Mononuclear cell (primary cell): ENCODE data around the gene BRSK2. TPM values are rescaled to one million over a fixed set of nuclear protein-coding genes. Genes with fewer than 3 reads are reported as not detected.

Experiments used
- H3K27me3 ChIP-seq: 2 replicates; pipeline ENCODE4 v1.6.0; 2011; ENCODE audit warnings: low read length, control low read depth; ENCODE audit not compliant: insufficient read depth
- H3K4me1 ChIP-seq: 2 replicates; pipeline ENCODE4 v1.5.1; 2011; ENCODE audit warnings: mild to moderate bottlenecking, low read length, control low read depth; ENCODE audit not compliant: insufficient read depth
- H3K4me3 ChIP-seq: 2 replicates; pipeline ENCODE4 v1.5.1; 2011; ENCODE audit warnings: mild to moderate bottlenecking, low read length, moderate library complexity
- H3K9me3 ChIP-seq: 2 replicates; pipeline ENCODE4 v1.5.1; 2011; ENCODE audit warnings: low read depth, mild to moderate bottlenecking, control low read depth, low read length
- total RNA-seq: library from RNA; depleted of rRNA; stranded (reverse); fragments of >200 nt; gene quantifications from one replicate; pipeline ENCODE4 v1.2.3, GENCODE V29; 2012

The BRSK2 gene
- total RNA-seq, 1 donor, result 0.10 TPM

GRCh38 chr11:1395773-1396374 is 6.1 kb downstream of the BRSK2 start:
- Histone ChIP-seq H3K9me3 (no peaks in the 10 kb centered on the region), H3K4me1 (peaks cover under 1% of the 10 kb centered on the region), H3K27me3 (peaks cover 9% of the 10 kb centered on the region), H3K4me3 (no peak overlapping the region)

- no peak overlapping the region for H3K4me3 ChIP-seq
- peaks cover 3% of the 10 kb centered on the region for H3K27me3 ChIP-seq
- H3K4me1 ChIP-seq, result no peaks in the 10 kb centered on the region
- H3K9me3 ChIP-seq, result no peaks in the 10 kb centered on the region
These were observed 6.7 kb downstream of the BRSK2 start for GRCh38 chr11:1396375-1396841.

DNA sequence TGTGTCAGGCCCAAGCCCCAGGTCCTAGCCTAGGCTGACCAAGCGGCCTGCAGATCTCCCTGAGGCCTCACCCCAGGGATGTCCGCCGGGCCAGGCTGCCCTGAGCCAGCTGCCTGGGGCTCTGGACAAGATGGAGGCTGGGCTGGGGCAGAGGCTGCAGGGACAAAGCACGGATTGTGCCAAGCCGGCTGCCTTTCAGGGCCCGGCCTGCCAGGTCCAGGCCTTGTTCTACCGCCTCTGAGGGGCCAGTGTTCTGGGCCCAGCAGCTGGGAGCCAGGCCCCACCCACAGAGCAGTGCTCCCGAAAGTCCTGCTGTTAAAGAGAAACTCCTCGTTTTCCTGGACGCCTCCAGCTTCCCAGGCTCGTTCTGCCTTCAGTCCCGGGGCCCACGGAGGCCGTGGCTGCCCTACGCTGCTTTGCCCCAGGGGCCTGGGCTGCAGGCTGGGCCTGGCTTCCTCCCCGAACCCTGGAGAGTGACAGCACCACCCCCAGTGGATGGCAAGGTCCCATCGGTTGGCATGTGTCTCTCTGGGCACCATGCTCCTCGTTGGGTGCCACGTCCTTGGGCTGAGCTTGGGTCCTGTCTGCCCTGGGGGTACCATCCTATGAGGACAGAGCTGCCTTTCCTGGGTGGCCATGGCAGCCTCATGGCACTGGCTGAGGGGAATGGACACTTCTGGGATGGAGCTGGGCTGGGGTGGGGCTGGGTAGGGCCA is 7.6 kb downstream of the BRSK2 start:
- Histone ChIP-seq H3K9me3 (no peaks in the 10 kb centered on the region), H3K4me3 (no peak overlapping the region), H3K4me1 (no peaks in the 10 kb centered on the region), H3K27me3 (no peaks in the 10 kb centered on the region)

- Histone ChIP-seq H3K4me3 (no peak overlapping the region), H3K27me3 (no peaks in the 10 kb centered on the region), H3K9me3 (no peaks in the 10 kb centered on the region), H3K4me1 (no peaks in the 10 kb centered on the region)
These were observed 8.3 kb downstream of the BRSK2 start for GRCh38 chr11:1397862-1398527.

DNA sequence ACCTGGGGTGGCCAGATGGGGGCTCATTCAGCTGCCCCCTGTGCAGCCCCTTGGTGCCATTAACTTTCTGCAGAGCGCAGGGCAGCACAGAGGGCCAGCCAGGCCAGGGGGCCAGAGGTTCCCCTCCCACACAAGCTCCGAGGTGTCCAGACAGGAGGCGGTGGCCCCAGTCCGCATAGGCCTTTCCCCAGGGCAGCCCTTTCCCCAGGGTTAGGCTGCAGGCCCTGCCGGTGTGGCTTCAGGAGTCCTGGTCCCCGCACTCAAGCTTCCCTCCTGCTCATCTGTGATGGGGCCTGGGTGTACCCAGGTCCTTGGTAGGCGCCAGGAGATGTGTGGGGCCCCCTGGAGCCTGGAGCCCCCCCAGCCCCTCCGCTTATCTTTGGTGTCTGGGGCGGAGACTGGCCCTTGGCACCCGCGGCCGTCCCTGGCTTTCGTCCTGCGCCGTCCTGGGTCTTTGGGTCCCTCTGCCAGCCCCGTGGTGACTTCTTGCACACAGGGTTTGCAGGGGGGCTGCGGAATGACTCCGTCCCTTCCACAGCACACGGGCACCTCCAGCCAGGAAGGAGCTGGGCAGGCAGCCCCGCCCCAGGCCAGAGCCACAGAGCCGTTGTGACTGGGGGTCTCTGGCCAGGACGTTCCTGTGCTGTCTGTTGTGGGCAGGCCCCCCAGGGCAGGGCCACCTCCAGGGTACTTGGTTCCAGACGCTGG is 8.9 kb downstream of the BRSK2 start:
- Histone ChIP-seq H3K4me1 (no peaks in the 10 kb centered on the region), H3K9me3 (no peaks in the 10 kb centered on the region), H3K4me3 (no peak overlapping the region), H3K27me3 (no peaks in the 10 kb centered on the region)

GRCh38 chr11:1399386-1400316 is 9.9 kb downstream of the BRSK2 start:
- no peaks in the 10 kb centered on the region for H3K9me3 ChIP-seq

DNA sequence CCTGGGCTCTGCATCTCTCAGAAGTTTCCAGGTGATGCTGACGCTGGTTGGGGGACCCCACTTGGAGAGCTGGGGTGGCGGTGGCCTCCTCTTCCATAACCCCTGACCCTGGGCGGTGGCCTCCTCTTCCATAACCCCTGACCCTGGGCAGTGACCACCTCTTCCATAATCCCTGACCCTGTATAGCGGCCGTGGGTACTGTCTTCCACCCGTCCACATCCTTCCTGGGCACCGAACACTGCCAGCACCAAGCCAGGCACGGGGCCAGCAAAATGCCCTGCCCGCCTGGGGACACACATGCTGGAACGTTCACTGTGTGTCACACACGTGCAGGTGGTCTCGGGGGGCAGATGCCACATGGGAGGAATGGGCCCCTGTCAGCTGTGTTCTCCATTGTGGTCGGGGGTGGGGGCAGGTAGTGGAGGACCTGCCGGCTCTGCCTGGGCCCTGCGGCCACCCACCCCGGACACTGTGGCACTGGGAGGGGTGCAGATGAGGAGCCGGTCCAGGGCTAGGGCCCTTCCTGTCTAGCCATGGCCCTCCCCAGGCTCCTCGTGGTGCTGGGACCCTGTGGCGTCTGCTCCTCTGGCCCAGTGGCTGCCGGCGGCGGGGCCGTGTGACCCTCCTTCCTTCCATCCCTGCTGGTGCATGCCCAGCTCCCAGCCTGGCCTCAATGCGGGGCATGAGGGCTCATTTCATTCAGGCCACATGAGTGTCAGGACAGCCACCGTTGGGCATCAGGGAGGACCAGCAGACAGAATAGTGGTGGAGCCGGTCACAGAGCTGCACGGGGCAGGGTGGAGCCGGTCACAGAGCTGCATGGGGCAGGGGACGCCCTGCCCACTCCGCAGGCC is 10.8 kb downstream of the BRSK2 start:
- Histone ChIP-seq H3K4me1 (no peaks in the 10 kb centered on the region), H3K9me3 (no peaks in the 10 kb centered on the region), H3K27me3 (no peaks in the 10 kb centered on the region), H3K4me3 (no peak overlapping the region)

More at GRCh38 chr11:1399386-1400316, 9.9 kb downstream of the BRSK2 start:
- Histone ChIP-seq H3K27me3 (no peaks in the 10 kb centered on the region), H3K4me3 (no peak overlapping the region), H3K4me1 (no peaks in the 10 kb centered on the region)

GRCh38 chr11:1401171-1401445 is 11.4 kb downstream of the BRSK2 start:
- H3K4me1 ChIP-seq, result no peaks in the 10 kb centered on the region
- no peaks in the 10 kb centered on the region for H3K9me3 ChIP-seq
- no peaks in the 10 kb centered on the region for H3K27me3 ChIP-seq
- no peak overlapping the region for H3K4me3 ChIP-seq

GRCh38 chr11:1401656-1402221 is 12.0 kb downstream of the BRSK2 start:
- no peaks in the 10 kb centered on the region for H3K9me3 ChIP-seq
- H3K4me3 ChIP-seq, result no peak overlapping the region
- no peaks in the 10 kb centered on the region for H3K27me3 ChIP-seq
- no peaks in the 10 kb centered on the region for H3K4me1 ChIP-seq

GRCh38 chr11:1402355-1403077 is 12.8 kb downstream of the BRSK2 start:
- Histone ChIP-seq H3K4me1 (no peaks in the 10 kb centered on the region), H3K4me3 (no peak overlapping the region), H3K27me3 (no peaks in the 10 kb centered on the region), H3K9me3 (no peaks in the 10 kb centered on the region)

DNA sequence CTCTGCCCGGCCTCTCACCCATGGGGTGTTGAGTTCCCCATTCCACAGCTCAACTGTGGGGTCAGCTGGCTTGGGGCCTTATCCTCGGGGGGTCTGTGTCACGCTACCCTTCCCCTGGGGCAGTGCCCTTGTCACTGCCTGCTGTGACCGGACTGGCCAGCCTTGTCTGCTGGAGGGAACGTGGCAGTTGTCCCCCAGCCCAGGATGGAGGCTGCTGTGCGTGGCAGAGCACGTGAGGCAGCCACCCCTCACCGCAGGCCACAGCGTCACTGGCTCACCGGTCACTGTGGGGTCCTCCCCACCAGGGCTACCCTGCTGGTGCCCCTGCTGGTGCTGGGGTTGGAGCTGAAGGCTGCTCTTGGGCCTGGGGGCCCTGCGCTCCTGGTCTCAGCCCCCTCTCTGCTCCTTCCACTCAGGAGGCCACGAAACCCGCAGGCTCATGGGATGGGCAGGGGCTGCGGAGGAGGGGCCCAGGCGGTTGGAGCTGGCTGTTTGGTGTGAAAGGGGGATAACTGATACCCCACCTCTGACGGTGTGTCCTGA is 13.4 kb downstream of the BRSK2 start:
- Histone ChIP-seq H3K27me3 (no peaks in the 10 kb centered on the region), H3K9me3 (no peaks in the 10 kb centered on the region), H3K4me1 (no peaks in the 10 kb centered on the region), H3K4me3 (no peak overlapping the region)

DNA sequence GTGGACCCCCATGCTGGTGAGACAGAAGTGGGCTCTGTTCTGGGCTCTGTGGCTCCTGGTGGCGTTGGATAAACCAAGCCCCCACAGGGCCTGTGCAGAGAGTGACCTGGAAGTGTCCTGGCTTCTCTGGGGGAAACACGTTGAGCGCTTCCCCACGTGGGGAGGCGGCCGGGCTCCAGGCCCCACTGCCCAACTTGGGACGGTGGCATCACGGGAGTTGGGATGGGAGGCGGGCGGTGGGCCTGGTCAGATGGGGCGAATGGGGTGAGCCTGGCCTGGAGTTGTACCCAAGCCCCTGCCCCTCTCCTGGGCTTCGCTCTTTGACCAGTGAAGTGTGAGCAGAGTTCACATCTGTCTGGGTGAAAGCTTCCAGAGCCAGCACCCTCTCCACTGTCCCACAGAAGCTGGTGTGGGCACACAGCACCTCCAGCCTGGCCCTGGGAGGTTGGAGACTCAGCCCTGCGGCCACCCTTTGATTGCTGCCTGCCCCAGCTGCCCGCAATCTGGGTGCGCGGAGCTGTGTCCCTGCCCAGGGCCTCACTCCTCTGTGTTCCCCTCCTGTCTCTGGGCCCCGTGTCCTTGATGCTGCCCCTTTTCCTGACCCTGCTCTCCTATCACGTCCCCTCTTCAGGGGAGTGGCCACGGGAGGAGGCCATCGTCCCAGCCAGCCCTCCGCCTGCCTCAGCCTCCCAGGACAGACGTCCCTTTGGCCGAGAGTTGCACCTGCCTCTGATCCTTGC is 14.2 kb downstream of the BRSK2 start:
- H3K27me3 ChIP-seq, result no peaks in the 10 kb centered on the region
- H3K4me3 ChIP-seq, result no peak overlapping the region
- H3K9me3 ChIP-seq, result no peaks in the 10 kb centered on the region
- no peaks in the 10 kb centered on the region for H3K4me1 ChIP-seq
